HG02642 (cell line): Measurements from ENCODE around the gene MRPL11.
A peak's percentile ranks its signal among the peaks of the same experiment; 100 is the strongest.

Experiments
- ATAC-seq: cut with Tn5 transposase; IDR thresholded peaks from one replicate; pipeline ENCODE4 v1.9.1; 2021; ENCODE audit warnings: mild to moderate bottlenecking; ENCODE audit not compliant: unreplicated experiment, poor library complexity

MRPL11 gene

DNA sequence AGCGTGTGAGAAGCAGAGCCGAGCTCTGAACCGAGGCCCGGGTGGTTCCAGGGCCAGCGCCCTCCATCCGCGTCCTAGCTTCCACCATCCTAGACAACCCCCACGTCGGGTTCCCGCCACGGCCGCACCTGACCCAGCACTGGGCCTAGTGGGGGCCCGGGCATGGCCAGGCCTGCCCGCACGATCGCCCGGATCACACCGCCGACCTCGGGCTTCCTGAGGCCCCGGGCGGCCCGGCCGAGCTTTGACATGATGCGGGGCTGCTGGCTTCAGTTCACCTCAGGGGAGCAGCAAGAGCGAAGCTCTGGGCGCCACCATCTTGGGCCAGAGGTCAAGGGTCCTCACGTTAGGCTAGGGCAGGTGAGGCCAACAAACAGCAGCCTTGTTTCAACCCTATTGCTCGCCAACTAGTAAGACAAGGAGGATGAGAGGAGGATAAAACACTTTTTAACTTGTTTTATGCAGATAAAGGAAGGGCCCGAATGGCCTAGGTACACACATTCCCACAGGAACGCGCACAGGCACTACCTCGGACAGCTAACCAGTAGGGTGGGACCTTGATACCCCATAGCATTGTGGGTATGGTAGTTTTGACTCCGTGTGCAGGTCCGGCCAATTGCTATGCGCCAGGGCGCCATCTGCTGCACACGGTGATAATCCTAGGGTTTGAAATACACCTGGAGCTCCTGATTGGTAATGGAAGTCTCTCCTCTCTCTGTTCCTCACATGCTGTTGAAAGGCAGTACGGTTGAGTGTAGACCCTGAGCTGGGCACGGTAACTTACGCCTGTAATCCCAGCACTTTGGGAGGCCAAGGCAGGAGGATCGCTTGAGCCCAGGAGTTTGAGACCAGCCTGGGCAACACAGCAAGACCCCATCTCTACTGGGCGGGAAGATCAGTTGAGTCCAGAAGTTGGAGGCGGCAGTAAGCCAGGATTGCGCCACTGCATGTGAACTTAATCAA is at the start of gene MRPL11:
Gene MRPL11, minus strand, starts transcription at position 345 of the 963 bp plus-strand sequence. Its CDS starts 94 bp downstream, at position 251.
- peak; percentile 92 for ATAC-seq

DNA sequence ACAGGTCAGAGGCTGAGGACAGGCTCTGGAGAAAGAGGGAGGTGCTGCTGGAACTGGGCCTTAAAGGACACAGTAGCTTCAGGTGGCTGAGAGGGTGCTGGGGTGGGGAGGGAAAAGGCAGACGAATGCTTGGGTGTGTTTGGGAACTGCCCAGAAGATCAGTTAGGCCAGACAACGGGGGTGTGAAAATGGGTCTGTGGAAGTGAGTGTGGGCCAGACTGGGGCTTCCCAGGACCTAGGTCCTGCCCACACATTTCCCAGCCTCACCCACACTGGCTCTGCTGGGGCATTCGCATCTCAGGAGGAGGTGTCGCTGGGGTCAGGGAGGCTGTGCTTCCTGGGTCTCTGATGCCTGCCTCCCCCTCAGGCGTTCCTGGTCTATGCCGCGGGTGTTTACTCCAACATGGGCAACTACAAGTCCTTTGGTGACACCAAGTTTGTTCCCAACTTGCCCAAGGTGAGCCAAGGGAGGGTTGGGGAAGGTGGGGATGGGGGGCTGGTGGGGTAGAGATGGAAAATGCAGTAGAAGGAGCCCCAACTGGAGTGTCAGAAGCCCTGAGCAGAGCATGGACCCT is 46.2 kb upstream of the MRPL11 start:
- ATAC-seq = no peak

DNA sequence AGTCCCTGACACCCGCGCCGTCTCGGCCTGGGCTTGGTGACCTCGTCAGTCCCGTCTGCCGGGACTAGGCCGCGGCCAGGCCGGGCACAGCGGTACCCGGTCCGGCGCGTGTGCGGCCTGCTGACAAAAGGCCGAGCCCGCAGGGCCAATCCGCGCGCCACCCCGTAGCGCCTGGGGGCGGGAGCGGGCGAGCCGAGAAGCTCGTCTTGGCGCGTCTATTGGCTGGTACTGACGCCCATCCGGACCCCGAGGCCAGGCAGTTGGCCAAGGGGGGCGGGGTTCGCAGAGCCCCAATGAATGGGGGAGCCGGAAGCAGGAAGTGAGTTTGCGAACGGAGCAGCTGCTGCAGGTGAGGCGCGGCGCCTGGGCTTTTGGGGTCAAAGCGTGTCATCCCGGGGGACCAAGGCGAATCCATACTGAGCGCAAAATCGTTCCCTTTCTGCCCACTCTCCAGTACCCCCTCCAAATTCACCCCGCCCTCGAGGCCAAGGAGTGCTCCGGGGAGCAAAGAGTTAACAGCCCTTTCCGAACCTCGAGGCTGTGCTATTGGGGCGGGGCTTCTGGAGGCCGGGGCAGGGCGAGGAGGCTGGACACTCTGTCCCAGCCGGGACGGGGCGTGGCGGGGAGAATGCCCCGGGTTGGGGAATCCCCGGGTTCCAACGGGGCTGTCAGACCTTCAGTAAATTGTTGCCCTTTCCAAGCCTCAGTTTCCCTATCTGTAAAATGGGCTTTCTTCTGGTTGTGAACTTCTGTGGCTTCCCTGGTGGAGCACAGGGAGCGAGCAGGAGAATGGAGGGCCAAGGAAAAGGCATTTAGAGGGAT is 41.7 kb upstream of the MRPL11 start, which contains the start of gene DPP3:
Gene DPP3, plus strand, starts transcription at position 318 of the 822 bp plus-strand sequence. CDS start 1,767 bp downstream, outside the sequence.
- ATAC-seq = peak; percentile 92

DNA sequence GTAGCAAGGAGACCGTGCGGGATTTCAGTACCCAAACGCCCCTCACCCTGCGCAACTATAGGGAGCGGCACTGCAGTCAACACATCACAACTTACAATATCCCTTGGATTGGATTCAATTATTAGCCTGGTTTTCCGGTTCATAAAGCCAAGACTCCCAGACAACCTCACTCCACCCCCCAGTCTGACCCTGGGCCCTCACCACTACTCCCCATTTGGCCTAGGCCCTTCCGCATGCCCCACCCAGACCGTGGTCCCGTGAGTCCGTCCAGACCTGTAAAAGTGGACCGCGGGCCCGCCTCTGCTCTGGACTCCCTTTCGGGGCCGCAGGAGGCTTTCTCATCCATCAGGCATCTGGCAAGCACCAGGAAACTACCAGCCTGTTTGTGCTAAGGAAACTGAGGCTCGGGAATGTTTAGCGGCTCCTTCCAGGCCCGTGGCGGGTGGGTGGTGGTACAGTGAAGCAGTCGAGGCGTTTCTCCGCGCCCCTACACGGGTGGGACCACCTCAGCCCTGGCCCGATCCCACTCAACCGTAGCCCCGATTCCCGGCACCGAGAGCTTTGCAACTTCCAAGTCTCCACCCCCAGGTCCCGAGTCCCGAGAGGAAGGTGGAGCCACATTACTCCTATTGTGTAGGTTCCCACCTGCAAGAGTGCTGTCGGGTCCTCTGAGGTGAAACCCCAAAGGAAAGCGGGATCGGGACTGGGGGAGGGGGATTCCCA is 40.9 kb upstream of the MRPL11 start:
- ATAC-seq = peak; percentile 19

DNA sequence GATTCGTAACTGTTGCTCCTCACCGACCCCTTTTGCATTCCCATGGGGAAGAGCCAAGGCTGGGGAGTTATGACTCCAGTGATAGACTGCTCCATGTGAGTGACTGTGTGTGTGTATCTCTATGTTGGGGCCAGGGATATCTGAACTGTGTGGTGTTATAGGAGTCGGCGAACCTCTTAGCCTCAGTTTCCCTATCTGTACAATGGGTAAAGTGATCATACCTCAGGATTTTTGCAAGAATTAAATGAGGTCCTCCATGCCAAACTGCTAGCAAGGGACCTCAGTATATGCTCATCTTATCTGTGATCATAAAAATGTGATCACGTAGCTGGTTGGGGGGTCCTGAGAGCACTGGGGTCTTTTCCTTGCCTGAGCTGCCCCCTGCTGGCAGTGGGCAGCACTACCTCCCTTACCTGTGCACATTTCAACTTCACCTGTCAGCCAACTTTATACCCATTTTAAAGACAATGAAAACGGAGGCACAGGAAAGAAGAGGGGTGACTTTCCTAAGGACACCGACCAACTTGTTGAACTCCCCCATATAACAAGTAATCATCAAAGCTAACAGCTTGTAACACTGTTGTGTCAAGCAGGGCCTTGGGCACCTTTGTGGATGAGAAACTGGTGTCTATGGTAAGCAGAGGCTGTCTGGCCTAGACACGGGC is 40.2 kb upstream of the MRPL11 start:
- no peak for ATAC-seq

DNA sequence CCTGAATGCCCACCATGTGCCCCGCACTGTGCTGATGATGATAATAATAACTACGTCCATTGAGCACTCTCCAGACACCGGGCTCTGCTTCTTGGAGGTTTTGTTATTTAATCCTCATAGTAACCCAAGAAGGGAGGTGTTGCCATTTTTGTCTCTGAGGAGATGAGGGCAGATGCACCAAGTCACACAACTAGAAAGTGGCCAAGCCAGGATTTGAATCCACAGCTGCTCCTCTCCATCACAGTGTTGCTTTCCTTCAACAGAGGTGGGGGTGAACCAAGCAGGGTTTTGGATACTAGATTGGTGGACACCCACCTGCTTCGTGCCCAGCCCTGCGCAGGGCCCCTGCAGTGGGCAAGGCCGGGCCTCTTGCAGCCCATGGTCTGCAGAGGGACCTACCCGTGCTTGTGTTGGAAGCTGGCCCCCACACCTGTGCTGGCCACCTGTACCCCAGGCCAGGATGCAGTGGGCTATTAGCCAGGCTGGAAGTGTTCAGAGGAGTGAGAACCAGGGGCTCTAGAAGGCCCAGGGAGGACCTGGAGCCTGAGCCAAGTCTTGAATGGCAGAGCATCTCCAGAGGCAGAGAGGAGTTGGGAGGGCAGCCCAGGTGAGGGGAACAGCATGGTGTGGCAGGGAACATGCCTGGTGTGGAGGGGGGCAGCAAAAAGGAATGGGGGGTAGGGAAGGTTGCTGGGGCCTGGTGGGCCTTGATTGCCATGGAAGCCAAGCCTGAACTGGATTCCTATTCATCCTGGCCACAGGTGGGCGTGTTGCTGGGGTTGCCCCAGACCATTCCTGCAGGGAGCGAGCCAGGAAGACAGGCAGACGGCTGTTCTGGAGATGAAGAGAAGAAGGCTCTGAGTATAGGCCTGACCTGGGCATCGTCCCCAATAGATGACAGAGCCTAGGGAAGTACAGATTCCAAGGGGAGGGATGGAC is 38.9 kb upstream of the MRPL11 start:
- no peak for ATAC-seq

DNA sequence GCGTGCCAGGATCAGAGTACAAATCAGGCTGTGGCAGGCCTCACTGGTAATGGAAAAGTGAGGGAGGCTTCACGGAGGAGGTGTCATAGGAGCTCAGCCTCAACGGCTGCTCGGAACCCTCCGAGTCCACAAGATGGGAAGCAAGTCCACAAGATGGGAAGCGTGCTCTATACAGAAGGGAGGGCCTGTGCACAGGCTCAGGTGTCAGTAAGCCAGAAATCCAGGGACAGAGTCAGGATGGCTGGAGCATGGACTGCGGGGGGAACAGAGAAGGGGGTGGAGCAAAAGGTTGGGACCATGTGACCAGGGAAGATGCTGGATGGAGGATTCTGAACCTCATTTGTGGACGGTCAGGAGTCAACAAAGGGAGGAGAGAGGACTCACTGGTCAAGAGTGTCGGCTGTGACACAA is 38.2 kb upstream of the MRPL11 start:
- ATAC-seq = no peak

DNA sequence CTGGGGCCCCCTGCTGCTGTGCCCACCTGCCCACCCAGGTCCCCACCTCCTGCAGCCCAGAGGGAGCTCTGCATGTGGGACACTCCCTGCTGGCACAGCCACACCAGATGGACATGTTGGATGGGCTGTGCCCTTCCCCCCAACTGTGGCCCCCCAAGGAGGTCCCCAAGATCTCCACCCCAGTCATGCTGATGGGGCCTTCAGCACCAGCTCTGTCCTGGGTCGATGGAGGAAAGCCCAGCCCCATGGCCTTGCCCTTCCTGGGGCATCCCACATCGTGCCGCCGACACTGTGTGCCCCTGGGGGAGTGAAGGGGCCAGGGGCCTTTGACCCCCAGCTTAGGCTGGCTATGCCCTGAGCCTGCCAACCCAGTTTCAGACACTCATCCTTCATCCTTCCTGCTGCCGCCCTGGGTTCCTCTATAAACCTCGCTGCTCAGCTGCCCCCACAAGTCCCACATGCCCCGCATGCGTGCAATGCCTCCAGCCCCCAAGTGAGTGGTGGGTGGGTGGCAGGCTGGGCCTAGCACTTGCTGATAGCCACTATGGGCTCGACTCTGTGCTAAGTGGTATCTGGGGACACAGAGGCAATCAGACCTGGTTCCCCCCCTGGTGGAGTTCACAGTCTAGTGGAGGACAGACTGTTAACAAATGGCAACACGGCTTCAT is 37.7 kb upstream of the MRPL11 start:
- no peak for ATAC-seq

DNA sequence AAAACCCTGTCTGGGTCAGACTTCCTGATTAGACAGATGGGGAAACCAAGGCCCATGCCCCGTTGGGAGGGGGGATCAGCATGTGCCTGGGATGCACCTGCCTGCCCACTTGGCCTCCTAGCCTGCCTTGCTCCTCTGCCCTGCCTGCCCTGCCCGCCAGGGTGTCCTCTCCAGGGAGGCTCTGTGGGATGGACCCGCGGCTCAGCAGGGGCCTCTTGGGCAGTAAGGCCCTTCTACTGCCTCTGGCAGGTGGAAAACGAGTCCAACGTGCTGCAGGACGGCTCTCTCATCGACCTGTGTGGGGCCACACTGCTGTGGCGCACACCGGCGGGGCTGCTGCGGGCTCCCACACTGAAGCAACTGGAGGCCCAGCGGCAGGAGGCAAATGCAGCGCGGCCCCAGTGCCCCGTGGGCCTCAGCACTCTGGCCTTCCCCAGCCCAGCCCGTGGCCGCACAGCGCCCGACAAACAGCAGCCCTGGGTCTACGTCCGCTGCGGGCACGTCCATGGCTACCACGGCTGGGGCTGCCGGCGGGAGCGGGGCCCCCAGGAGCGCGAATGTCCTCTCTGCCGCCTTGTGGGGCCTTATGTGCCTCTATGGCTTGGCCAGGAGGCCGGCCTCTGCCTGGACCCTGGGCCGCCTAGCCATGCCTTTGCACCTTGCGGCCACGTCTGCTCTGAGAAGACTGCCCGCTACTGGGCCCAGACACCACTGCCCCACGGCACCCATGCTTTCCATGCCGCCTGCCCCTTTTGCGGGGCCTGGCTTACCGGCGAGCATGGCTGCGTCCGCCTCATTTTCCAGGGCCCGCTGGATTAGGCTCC is 36.9 kb upstream of the MRPL11 start:
- ATAC-seq = no peak

DNA sequence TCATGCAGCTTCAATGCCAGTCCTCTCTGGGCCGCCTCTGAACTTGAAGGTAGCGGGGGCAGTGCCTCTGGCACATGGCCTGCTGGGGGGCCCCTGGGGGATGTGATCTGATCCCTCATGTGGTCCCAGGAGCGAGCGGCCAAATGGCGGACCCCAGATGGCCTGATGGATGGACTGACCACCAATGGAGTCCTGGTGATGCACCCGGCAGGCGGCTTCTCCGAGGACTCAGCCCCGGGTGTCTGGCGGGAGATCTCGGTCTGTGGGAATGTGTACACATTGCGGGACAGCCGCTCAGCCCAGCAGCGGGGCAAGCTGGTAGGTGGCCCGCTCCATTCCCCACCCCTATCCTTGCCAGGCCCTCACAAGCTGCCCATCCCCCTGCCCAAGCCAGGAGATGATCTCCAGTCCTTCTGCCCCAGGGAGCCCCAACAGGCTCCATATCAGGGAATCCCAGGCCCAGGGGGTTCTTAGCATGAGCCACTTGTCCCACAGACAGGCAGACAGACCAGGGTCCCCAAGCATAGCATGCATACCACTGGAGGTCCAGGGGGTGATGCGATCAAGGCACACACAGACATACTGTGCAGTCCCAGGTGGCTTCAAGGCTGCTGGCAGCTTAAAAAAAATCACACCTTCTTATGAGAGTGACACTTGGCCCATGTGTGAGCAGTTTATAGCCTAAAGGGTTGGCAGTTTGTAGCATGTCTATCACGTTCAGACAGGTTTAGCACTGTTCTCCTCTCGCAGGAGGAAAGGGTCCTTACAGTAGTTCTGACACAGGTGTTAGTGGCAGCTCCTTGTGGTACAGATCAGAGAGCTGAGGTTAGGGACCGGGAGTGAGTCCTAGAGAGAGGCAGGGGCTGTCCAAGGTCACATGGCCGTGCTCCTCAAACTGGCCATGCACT is 35.2 kb upstream of the MRPL11 start:
- no peak for ATAC-seq

DNA sequence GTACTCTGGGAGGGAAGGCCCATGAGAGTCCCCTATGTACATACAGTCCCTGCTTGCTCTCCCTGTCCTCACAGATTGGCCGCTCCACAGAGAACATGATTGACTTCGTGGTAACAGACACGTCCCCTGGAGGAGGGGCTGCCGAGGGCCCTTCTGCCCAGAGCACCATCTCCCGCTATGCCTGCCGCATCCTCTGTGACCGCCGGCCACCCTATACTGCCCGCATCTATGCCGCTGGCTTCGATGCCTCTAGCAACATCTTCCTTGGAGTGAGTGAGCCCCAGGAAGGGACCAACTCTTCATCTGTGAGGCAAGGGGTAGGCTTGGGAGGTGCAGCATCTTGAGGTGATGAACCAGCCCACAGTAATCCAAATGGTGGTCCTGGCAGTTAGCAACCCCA is 34.5 kb upstream of the MRPL11 start:
- ATAC-seq = no peak

DNA sequence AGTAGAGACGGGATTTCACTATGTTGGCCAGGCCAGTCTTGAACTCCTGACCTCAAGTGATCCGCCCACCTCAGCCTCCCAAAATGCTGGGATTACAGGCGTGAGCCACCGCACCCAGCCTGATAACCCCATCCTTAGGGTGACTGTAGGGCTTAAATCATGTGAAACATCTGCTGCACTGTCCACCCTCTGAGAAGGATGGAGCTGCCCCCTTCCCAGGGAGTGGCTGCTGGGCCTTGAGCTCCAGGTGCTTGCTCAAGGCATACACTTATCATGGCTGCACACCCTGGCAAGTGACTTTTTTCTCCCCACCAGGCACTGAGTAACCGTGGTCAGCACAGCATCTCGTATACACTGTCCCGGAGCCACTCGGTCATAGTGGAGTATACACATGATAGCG is 33.4 kb upstream of the MRPL11 start:
- no peak for ATAC-seq

DNA sequence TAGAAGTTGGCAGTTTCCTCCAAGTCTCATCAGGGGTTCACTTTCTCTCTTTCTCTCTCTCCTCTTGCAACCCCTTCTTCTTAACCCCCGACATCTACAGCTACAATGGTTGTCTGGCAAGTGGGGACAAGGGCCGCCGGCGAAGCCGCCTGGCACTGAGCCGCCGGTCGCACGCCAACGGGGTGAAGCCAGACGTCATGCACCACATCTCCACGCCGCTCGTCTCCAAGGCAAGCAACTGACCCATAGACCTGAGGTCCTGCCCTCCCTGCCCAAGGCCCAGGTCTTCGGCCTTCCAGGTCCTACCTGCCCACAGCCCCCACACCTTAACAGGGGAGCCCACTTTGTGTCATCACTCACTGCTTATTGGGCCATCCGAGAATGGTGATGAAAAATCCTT is 32.5 kb upstream of the MRPL11 start:
- no peak for ATAC-seq

DNA sequence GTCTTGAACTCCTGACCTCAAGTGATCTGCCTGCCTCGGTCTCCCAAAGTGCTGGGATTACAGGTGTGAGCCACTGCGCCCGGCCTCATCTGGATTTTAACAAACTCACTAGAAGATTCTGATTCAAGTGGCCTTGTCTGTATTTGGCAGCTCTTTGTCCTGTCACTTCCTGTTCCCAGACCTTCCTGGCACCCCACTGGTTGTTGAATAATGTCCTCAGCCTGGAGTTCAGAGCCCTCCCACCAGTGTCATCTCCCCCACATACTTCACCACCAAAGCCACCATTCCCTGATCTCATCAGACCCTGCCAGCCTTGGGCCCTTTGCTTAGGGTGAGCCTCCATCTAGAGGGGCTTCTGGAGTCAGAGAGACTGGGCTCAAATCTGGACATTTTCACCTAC is 31.4 kb upstream of the MRPL11 start:
- no peak for ATAC-seq

DNA sequence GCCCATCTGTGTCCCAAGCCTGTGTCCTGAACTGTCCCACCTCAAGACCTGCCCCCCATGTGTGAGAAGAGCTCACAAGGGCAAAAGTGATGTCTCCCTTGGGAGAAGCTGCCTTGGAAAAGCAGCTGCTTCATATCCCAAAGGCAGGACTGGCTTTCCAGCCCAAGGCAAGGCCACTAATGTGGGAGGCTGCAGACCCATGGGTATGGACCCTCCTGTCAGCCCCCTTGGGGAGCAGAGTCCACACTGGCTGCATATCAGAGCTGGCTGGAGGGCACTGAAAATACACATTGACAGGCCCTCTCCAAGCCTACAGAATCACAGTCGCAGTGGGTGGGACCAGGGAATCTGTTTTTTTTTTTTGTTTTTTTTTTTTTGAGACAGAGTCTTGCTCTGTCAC is 30.8 kb upstream of the MRPL11 start:
- ATAC-seq = no peak

DNA sequence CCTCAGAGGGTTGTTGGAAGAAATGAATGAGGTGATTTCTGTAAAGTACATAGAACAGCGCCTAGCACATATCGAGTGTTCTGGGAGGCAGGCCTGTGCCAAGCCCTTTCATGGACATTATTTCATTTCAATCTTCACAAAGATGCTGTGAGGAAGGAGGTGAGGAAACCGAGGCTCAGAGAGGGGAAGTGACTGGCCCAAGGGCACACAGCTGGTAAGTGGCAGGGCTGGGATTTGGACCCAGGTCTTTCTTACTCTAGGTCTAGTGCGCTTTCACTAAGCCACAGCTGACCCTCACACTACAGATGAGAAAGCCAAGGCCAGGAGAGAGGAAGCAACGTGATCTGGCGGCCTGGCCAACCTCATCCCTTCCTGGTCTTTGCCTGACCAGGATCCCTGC is 30.0 kb upstream of the MRPL11 start:
- ATAC-seq = no peak
